AG04450 (cell line): ENCODE measurements around the gene RABGAP1L. TPM values are rescaled to one million over a fixed set of nuclear protein-coding genes. Genes with fewer than 3 reads are reported as not detected.

Source experiments
- CTCF ChIA-PET: fragments of 300-600, 350-600 bp; formaldehyde crosslinking; extraction: SDS; loops from one replicate; lab custom pipeline; 2022; ENCODE audit warnings: antibody characterized with exemption, inconsistent platforms; lab: Charles Lee
- POLR2A ChIA-PET: fragments of 350-600 bp; formaldehyde crosslinking; extraction: SDS; loops from one replicate; lab custom pipeline; 2021; ENCODE audit warnings: antibody characterized with exemption, inconsistent platforms; lab: Yijun Ruan, JAX
- DNase-seq: peaks from one replicate; pipeline ENCODE4 v3.0.0-alpha.2; 2011; ENCODE audit warnings: low read depth, low spot score
- H3K27ac ChIP-seq: one replicate; pipeline ENCODE4 v1.5.1; 2012; ENCODE audit warnings: low read depth, low read length, control low read depth
- H3K27me3 ChIP-seq: one replicate; pipeline ENCODE4 v1.6.0; 2012; ENCODE audit warnings: low read length; ENCODE audit not compliant: control insufficient read depth, insufficient read depth
- H3K4me3 ChIP-seq: 2 replicates; pipeline ENCODE4 v1.5.1; 2011; ENCODE audit warnings: mild to moderate bottlenecking, low read depth, low read length, control low read depth
- H3K9me3 ChIP-seq: 2 replicates; pipeline ENCODE4 v1.5.1; 2012; ENCODE audit warnings: low read length; ENCODE audit not compliant: control insufficient read depth, insufficient read depth
- polyA plus RNA-seq: library from polyadenylated mRNA; depleted of rRNA; stranded (reverse); fragments of >200 nt; gene quantifications from 2 replicates; pipeline ENCODE4 v1.2.3, GENCODE V29; 2011
- TF ChIP-seq, protein P1 (sequence below): IDR thresholded peaks from 2 replicates; pipeline ENCODE4 v1.5.1; 2011; ENCODE audit warnings: low read depth, low read length, control low read depth, inconsistent platforms

Gene RABGAP1L
- polyA plus RNA-seq, 1 experiment = 21.2 TPM

- Histone ChIP-seq H3K4me3 (no peak overlapping the region), H3K9me3 (no peaks in the 10 kb centered on the region), H3K27ac (no peak overlapping the region), H3K27me3 (no peaks in the 10 kb centered on the region)
- TF ChIP-seq, protein P1, sequence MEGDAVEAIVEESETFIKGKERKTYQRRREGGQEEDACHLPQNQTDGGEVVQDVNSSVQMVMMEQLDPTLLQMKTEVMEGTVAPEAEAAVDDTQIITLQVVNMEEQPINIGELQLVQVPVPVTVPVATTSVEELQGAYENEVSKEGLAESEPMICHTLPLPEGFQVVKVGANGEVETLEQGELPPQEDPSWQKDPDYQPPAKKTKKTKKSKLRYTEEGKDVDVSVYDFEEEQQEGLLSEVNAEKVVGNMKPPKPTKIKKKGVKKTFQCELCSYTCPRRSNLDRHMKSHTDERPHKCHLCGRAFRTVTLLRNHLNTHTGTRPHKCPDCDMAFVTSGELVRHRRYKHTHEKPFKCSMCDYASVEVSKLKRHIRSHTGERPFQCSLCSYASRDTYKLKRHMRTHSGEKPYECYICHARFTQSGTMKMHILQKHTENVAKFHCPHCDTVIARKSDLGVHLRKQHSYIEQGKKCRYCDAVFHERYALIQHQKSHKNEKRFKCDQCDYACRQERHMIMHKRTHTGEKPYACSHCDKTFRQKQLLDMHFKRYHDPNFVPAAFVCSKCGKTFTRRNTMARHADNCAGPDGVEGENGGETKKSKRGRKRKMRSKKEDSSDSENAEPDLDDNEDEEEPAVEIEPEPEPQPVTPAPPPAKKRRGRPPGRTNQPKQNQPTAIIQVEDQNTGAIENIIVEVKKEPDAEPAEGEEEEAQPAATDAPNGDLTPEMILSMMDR = no peak
- no peak for DNase-seq
- CTCF ChIA-PET = interaction anchor here (1.2 to 1.5 kb wide), 3 partner anchors 9 to 190 kb away, joined by 3 to 8 read pairs (median 5); no protein-coding TSS in a partner anchor
- POLR2A ChIA-PET = interaction anchor here (0.6 to 1.5 kb wide), 3 partner anchors 9 to 71 kb away, joined by 3 to 7 read pairs (median 4); no protein-coding TSS in a partner anchor
Measured at GRCh38 chr1:174989536-174990220, 830.4 kb downstream of the RABGAP1L start.

DNA sequence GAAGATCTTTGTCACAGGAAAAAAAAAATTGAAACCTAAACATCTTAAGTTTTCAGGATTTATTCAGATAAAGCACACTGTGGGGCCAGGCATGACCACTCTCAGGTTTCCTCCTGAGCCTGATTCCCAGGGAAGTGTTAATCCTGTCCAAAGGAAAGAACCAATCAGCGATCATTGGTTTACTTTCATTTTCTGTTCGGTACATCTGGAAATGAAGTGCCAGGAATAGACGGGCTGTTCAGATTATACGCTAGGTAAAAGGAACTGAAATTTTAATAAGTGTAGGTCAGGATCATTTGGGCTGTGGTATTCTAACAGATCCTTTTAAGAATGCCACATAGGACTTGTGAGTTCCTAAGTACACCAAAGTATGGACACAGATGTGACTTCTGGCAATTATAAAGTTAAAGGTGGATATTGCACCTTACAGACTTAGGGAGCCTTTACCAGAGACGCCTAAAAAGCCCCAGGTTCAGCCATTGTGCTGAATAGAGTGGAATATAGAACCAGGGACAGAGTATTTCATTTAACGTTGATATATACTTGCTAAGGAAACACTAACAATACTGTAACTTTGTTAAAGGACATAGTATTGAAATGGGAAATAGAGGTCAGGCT, 831.2 kb downstream of the RABGAP1L start:
- CTCF ChIA-PET = interaction anchor here (1.2 to 1.5 kb wide), 3 partner anchors 8 to 191 kb away, joined by 3 to 8 read pairs (median 5); no protein-coding TSS in a partner anchor
- H3K27ac ChIP-seq = no peak overlapping the region
- POLR2A ChIA-PET = interaction anchor here (0.6 to 1.5 kb wide), 2 partner anchors 9 to 72 kb away, joined by 3 to 7 read pairs; no protein-coding TSS in a partner anchor
- H3K4me3 ChIP-seq = peak overlapping the region; percentile 42
- TF ChIP-seq, protein P1 = no peak
- no peak for DNase-seq
- H3K9me3 ChIP-seq = no peaks in the 10 kb centered on the region
- no peaks in the 10 kb centered on the region for H3K27me3 ChIP-seq

DNA sequence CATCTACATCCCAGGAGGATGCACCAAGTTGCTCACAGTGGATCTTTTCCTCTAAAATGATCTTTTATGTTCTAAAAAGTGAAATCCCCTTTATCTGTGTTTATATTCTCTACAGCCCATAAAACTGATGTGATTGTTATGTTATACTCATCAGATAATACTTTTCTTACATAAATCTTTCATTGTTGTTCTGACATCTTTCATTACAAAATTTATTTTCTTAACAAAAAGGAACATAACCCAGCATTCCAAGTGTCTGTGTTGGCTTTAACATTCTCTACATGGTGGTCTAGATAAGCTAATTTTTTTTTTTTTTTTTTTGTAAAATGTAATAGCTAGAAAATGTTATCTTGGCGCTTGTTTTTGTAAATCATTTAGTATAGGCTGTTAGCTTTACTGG, 832.2 kb downstream of the RABGAP1L start:
- DNase-seq = no peak
- TF ChIP-seq, protein P1 = no peak
- Histone ChIP-seq H3K27ac (no peak overlapping the region), H3K27me3 (no peaks in the 10 kb centered on the region), H3K9me3 (no peaks in the 10 kb centered on the region), H3K4me3 (no peak overlapping the region)
- ChIA-PET POLR2A (interaction anchor here (0.6 to 1.5 kb wide), 2 partner anchors 8 to 31 kb away, joined by 3 to 4 read pairs; no protein-coding TSS in a partner anchor), CTCF (interaction anchor here (0.6 to 1.3 kb wide), 2 partner anchors 8 to 729 kb away, joined by 3 to 4 read pairs; no protein-coding TSS in a partner anchor)

DNA sequence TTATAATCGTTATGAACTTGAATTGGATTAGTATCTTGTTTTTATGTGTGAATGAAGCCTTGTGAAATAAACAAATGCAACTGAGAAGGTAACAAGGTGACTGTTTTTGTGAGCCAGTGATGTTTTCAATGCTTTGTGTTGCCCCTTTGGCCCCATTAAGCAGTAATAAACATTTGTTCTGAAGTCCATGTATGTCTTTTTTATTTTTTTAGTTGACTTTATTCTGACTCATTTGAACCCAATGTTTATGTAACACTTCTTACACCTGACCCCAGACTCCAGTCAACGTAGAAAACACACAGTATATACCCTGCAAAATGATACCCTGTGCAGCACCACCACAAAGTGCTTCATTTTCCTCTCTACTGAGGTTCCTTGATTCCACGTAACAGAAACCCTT, 835.8 kb downstream of the RABGAP1L start:
- Histone ChIP-seq H3K27me3 (no peaks in the 10 kb centered on the region), H3K9me3 (no peaks in the 10 kb centered on the region), H3K4me3 (no peak overlapping the region), H3K27ac (no peak overlapping the region)
- POLR2A ChIA-PET = no interaction called here
- no peak for DNase-seq
- TF ChIP-seq, protein P1 = no peak
- CTCF ChIA-PET = interaction anchor here (0.9 to 1.2 kb wide), 2 partner anchors 12 to 733 kb away, joined by 4 read pairs; no protein-coding TSS in a partner anchor
